Measurements from ENCODE around the gene ITPR1.

Gene ITPR1

DNA sequence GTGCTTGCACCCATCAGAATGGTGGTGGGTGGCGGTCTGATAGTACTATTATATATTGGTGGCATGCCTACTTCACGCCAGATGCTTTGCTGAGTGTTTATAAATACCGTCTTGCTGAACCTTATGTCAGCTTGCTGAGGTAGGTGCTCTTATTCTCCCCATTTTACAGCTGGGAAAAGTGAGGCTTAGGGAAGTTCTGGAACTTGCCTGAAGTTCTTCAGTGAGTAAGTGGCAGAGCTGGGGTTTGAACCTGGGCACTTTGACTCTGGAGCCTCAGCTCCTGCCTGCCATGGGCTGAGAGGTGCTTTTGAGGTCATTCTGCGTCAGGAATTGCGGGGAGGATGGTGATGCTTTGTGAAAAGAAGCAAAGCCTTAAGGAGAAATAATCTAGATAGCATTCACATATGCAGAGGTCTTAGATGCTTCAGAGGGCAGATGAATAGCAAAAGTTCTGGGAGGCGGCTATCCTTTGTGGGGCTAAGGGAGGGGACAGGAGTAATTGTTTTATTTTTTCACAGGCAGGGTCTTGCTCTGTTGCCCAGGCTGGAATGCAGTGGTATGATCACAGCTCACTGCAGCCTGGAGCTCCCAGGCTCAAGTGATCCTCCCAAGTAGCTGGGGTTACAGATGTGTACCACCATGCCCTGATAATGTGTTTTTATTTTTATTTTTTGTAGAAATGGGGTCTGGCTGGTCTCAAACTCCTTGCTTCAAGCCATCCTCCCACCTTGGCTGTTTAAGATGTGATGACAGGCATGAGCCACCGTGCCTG is 18.5 kb downstream of the ITPR1 start:
- no peak for DNase-seq

DNA sequence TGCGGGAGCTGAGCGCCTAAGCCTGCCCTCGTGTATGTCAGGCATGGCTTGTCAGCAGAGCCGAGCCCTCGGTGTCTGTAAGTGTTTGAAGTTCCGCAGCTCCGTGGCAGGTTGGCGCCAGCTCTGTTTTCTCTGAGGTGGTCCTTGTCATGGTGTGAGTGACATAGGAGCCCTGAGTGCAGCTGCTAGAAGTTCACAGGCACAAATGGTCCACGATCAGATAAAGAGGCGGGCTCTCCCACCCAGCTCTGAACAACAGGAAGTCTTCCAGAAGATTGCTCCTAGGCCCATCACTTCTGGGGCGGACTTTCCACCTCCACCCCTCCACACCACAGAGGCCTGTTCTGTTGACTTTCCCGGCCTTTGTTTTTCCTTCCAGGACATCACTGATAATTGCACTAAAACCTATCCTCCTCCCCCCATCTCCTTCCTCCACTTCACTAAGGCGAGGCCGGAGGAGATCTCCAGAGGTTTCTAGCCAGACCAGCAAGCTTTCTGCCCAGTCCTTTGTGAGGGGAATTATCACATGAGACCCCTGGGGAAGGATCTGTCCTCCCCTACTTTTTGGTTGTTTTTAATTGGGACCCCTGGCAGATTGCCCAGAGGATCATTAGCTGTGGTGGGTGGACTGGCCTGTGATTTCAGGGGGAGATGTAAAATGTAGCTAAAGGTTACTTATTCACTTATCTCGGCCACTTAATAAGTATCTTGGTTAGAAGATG is 19.9 kb downstream of the ITPR1 start:
- DNase-seq: no peak

DNA sequence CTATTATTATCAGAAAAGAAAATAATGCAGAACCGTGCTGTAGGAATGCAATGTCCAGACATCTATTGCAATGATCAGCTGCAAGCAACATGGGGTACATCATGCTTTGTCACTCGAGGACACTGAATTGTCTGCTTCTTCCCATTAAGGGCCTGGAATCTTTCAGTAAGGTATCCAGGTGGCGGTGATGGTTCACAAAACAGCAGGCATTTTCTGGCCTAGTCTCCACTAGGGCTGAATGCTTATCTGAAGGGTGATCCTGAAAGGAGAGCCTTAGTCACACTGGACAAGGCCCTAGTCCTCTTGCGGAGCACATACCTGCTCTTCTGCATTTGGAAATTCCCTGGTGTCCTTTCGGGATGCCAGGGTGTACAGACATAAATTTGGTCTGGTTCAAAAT is 21.2 kb downstream of the ITPR1 start:
- no peak for DNase-seq

DNA sequence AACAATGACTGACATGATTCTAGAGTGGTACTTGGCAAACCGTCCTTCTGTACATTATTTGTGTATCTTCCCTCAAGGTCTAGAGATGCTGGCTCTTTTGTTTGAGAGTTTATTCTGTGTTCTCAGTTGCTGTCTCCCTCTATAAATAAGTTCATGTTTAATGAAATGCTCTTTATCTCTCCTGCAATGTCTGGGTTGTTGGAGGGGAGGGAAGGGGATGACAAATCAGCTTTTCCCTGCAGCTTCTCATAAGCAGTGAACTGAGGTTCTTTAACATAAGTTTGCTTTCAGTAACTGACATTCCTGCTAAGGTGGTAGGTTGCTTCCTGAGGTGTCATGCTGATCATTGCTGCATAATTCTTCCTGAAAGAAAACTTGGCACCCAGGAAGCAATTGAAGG is 21.8 kb downstream of the ITPR1 start:
- DNase-seq: no peak

DNA sequence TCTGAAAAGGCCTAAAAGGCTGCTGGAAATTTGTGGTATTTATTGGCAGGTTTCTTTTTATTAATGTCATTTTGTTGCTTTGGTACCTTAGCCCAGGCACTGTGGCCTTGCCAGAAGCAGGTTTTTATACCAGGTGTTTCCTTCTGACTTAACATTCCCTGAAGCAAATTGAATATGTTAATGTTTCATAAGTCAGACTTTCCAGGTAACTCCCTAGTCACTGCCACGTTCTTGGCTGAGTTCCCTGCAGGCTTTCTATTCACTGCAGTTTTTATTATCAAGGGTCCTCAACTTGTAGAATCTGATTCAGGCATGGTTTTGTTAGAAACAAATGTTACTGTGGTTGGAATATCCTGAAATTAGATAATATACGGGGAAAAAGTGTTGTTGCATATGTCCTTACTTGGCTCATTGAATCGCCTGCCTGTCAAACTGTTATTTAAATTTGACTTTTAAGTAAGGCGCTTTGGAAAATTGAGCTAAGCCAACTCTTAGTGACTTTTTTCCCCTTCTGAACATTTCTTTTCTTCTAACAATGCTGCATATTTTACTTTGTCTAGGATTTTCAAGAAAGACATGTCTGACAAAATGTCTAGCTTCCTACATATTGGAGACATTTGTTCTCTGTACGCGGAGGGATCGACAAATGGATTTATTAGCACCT is 22.9 kb downstream of the ITPR1 start:
- no peak for DNase-seq

DNA sequence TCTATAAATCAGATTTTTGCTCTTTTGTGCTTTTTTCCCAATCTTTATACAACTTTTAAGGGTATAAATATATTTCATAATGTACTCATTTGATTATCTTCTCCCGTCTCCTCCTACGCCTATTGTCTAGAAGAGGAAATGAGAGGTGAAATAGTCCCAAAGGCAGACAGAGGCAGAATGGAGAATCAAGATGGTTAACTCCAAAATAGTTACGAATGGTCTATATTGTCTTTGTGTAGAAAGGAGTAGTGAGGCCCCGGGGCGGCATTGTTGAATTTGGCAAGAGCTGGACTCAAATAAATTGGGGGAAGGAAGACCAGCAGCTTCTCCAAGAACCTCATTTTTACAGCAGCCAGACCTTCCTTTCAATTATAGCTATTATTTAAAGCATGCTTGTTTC is 23.9 kb downstream of the ITPR1 start:
- DNase-seq: no peak

DNA sequence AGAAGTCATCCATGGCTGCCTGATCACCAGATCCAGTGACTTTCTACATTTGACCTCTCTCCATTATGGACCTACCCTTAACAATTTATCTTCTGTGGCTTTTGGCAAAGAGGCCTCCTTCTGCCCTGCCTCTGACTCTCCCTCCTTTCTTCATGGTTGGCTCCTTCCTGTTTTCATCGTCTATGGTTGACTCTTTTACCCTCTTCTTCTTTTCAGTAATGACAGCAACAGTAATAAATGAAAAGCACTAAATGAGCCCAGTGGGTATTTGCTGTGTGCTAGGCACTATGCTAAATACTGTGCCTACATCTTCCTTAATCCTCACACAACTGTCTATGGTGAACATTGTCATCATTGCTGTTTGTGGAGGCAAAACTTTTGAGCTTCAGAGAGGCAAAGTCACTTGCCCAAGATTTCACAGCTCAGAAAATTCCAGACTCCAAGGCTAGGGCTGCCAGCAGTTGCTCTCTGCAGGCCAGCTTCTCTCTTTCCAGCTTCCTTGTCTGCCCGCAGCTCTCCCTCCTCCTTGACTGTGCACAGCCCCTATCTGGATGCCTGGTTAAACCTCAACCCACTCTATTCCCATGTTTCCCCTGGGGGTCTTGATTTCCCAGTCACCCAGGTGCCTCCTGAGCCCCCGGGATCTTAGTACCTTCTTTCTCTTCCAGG is 24.6 kb downstream of the ITPR1 start:
- DNase-seq: no peak

DNA sequence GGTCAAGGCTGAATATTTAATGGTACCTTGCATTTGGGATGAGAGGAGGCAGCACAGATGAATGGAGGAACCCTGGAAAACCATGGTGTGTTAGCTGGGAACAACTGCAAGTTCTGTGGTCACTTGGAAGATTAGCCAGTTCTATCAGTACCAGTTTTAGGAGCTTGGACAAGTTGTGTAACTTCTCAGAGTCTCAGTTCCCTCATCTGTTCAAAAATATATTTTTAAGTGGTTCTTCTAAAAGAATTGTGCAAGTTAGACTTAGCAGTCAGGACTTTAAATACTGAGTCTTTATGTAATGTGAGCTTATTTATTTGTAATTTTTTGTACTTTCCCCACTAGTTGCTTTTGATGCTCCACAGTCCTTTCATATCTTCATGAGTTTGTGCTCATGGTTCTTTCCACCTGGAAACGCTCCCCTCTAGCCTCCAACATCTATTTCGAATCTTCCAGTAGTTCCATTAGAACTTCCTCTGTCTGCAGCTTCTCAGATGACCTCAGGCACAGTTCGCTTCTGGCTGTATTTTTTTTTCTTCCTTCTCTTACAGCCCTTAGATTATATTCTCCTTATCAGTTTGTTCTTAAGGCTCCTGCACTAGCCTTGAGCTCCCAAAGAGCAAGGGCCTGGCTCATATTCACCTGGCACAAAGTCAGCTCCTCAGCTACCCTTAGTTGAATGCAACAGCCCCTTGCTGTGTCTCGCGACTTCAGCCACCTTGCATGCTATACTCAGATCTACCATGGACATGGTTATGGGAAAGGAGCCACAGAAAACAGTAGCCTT is 27.1 kb downstream of the ITPR1 start:
- no peak for DNase-seq

DNA sequence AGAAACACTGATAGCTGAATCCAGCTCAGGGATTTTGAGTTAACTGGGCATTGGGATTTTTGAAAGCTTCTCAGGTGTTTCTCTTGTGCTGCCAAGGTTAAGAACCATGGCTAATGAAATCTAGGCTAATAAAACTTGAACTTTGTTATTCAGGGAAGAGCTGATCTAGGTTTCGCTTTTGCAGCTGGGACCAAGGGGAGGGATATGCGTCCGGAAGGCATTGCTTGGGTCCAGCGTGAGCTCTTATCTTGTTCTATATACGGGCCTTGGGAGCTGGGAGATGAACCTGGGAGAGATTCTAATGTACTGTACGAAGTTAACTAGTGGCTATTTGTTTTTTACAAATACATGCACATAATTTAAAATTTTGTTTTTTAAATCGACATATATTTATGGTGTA is 29.8 kb downstream of the ITPR1 start:
- DNase-seq: no peak

DNA sequence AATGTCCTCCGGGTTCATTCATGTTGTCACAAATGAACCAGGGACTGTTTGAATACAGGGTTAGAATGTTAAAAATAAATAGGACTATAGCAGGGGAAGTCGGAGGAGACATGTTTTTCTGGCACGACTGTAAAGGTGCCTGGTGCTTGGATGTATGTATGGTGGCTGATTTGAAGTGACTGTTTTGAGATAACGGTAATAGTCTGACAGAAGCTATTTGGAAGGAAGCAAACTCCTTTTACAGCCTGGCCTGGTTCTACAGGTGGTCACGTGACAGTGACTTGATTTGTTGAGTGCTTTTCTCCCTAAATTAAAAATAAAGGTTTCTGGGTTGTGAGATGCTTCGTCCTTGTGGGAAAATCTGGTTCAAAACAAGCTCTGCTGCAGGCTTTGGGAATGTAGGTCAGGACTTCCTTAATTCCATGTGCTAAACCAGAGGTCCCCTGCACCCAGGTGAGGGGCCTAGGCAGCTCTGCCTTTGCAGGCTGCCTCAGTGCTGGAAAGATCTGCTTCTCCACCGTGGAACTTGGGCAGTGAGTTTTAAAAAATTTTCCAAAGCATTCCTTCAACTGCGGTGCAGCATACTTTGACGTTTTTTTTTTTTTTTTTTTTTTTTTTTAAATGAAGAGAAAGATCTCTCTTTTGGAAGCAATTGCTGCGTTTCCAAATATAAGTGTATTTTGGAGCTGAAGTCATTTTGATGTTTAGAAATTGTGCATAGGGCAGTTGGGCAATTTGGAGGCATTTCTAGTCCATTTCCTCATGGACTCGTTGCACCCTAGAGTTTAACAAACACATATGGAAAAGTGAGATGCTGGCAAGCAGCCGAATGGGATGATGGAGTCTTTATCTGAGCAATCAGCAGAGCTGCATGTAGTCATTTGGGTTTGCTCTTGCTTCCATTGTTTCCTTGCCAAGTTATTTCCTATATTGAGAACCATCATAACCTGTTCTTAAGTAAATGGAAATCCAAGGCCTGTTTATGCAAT is 30.9 kb downstream of the ITPR1 start:
- DNase-seq: no peak

DNA sequence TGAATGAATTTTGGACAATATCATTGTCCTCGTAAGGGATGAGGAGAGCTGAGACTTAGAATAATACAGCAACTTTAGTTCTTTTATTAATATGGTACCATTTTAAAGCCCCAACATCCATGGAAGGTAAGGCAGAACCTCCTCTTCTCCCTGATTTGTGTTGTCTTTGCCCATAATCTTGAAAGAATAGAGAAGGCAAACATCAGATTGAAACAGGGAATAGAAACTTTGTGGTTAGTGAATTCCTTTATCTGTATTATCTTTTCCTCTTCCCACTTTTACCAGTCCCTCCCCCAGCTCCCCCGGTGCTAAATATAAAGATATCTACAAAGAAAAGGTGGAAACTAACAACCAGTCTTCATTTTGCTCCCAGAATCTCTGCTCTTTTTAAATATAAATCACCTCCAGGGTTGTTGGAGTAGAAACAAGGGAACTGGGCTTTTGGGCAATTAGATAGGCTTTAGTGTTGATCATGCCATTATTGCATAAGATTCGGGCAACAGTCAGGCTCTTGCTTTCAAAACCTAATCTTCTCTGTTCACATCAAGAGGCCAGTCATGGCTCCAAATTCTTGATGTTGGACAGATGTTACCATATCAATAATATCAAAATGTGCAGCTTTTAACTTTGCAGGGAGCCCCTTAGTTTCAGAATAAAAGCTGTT is 32.5 kb downstream of the ITPR1 start:
- DNase-seq: no peak

DNA sequence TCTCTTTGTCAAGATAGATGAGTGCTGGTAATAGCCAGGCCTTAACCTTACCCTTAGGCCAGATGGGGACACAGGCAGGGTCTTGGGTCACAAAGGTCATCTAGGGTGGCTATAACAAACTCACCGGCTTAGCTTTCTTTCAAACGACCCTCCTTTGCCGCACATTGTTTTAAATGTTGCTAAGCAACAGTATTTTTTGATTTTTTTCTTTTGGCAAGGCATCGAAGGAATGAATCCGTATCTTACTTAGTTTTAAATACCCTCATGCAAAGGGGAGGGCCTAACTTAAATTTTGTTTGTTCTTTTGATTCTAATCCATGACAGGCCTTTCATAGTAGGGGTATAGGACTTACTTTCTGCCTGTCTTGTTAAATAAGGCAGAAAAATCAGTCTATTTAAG is 35.2 kb downstream of the ITPR1 start:
- no peak for DNase-seq

DNA sequence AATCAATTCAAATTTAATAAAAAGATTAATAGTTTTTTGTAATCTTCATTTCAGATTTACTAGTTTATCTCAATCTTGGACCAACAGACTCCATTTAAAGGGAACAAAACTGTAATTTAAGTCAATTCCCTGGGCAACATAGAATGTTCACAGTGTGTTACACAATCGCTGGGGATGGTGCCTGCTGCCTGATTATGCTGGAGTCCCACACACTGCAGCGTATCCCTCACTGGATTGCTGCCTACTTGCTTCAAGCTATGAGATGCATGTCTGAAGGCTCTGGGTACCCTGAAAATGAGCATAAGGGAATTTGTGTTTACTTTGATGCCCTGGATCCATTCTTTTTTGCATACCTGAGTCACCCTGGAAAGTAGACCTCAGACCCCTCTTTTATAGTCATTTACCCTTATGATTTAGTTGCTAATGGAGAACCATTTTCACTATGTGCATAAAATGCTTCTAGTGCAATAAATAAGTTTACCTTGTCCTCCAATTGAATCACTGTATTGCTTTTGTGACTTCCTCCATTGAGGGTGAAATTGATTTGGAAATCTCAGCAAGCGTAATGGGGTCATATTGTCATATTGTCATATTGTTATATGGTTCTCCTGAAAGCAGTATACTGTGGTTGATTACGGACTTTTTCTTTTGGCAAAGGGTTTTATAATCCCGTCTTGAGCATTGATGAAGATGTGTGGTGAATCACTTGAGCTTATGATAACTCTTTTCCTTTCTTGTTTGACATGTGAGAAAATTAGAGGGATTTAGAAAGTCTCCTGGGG is 35.9 kb downstream of the ITPR1 start:
- no peak for DNase-seq

DNA sequence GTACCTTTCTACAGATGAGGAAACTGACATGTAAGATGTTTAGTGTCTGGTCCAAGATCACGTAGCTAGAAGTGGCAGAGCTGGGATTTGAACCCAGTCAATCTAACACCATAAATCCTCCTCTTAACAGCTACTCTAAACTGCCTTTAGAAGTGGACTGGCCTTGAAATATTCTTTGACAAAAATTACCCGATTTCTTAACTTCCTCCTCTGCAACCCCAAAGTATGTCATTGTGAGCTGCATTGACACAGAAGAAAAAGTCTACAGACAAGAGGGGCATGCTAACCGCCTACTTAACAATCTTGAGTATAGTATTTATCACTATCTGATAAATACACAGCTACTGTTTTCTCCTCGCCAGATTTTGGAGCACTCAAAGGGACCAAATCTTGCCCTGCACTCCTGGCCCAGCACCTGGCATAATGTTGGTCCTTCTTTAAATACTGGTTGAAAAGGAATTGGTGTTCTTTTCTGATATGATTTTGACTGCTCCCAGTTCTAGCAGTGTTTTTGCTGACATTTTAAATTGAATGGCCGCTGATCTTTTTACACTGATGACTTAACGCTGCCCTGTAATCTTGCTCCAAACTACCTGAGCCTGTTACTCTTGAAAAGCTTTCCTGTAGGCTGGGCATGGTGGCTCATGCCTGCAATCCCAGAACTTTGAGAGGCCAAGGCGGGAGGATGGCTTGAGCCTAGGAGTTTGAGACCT is 36.9 kb downstream of the ITPR1 start:
- DNase-seq: no peak

DNA sequence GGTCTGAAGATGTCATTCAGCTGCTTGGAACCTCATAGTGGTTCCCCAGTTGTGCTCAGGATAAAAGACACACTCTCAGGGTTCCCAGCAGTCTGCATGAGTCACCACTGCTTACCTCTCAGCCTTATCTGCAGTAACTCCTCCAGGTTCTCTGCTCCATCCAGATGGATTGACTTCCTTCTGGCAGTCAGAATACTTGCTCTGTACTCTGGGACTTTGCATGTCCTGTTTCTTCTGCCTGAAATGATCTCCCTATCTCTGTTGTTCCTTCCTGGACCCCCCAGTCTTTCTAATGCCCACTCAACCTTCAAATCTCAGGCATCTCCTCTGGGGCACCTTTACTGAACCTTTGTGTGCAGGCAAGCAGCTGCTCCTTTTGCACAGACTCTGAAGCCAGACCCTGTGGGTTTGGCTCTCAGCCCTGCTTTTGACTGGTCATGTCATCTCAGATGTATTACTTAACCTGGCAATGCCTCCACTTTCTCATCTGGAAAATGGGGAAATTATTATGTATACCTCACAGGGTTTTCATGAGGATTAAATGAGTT is 38.4 kb downstream of the ITPR1 start:
- no peak for DNase-seq

DNA sequence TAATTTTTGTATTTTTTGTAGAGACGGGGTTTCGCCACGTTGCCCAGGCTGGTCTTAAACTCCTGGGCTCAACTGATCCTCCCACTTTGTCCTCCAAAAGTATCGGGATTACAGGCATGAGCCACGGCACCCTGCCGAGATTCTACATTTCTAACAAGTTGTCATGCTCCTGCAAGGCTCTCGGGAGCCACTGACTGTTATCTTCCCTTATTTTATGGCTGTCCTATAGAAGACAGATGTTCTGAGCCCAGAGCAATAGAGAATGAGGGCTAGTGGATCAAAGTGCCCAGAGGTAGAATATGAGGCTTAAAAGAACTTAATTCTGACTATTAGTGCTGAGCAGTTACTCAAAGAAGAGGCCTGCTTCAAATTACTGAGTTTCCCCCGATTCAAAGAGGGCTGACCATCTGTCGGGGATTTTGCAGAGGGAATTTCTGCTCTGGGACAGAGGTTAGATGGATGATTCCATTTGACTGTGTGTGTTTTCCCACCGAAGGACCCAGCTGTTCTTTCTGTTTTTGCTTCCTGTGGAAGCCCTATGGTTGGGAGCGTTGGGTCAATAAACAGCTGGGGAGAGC is 39.5 kb downstream of the ITPR1 start:
- no peak for DNase-seq

DNA sequence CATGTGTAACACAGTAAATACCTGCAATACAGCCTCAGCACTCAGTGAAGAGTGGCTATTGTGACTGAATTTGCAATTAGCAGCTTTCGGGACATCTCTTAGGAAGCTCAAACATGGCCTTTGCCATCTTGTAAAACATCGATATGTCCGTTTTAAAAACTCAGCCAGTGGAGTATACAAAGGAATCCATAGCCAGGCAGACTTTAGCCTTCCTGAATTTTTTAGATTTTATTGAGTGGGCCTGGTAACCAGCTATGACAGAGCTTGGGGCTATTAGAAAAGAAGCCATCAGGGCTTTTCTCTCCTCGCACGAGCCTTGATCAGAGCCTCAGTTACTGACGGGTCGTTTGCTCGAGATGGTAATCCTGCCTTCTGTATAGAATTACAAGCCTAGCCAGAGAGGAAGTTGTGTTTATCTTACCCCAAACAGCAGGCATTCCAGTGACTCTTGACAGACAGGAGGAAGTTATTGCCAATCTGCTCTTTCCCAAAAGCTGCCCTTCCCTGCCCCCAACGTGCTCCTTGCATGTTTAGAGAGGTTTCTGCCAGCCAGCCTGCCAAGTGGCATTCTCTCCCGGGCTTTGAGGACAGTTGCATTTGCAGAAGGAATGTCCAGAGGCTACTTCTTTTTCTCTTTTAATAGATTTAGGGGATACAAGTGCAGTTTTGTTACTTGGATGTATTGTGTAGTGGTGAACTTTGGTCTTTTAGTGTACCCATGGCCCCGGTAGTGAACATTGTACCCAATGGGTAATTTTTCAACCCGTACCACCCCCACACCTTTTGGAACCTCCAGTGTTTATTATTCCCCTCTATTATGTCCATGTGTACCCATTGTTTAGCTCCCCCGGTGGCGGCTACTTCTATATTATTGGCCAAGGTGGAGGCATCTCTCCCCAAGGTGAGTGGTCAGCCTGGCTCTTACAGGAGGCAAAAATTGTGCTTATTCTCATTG is 40.6 kb downstream of the ITPR1 start:
- no peak for DNase-seq

Measured in stimulated activated CD4-positive, alpha-beta T cell treated with anti-CD3 and anti-CD28 coated beads, Interleukin-15, amount 100 ng/mL, for 24 hours (primary cell).